SU-DHL-6 (cell line): Measurements from ENCODE around the gene HEXD.

Experiments used
- CTCF ChIP-seq: fragments of 200-600 bp; sonication (generic); IDR thresholded peaks from one replicate; pipeline ENCODE4 v1.5.1; 2017; ENCODE audit warnings: antibody characterized with exemption, mild to moderate bottlenecking, low read length, moderate library complexity; ENCODE audit not compliant: insufficient read depth, poor library complexity, severe bottlenecking
- EZH2phosphoT487 ChIP-seq: fragments of 200-600 bp; sonication (generic), shearing (Covaris generic); conservative IDR thresholded peaks from 2 replicates; pipeline ENCODE4 v1.6.1; 2018; ENCODE audit warnings: mild to moderate bottlenecking, antibody characterized with exemption, low read length, moderate library complexity, mixed read lengths

GRCh38 chr17:82439194-82439828 is 21.2 kb downstream of the HEXD start:
- TF ChIP-seq EZH2phosphoT487, result no peak
- no peak for TF ChIP-seq CTCF
